HT1080 (cell line): ENCODE measurements around the gene DNAJC1. TPM values are rescaled to one million over a fixed set of nuclear protein-coding genes. Genes with fewer than 3 reads are reported as not detected.
A peak's percentile ranks its signal among the peaks of the same experiment; 100 is the strongest.
"Not testable (repeated sequence)": the region's sequence is repeated elsewhere in the genome, so short reads cannot be mapped to it uniquely, and the experiment has no call there.

ENCODE experiments used
- DNase-seq: peaks from one replicate; pipeline ENCODE4 v3.0.0-alpha.2; 2015; ENCODE audit warnings: low read depth
- total RNA-seq: library from RNA; depleted of rRNA; stranded (reverse); fragments of >200 nt; shearing (Covaris generic); gene quantifications from 2 replicates; pipeline ENCODE4 v1.2.3, GENCODE V29; 2014

Gene DNAJC1
- total RNA-seq, 1 experiment from 2014 or later: 21.8 TPM

- no peak for DNase-seq
Measured at GRCh38 chr10:21907436-21907835, 96.1 kb downstream of the DNAJC1 start.

DNA sequence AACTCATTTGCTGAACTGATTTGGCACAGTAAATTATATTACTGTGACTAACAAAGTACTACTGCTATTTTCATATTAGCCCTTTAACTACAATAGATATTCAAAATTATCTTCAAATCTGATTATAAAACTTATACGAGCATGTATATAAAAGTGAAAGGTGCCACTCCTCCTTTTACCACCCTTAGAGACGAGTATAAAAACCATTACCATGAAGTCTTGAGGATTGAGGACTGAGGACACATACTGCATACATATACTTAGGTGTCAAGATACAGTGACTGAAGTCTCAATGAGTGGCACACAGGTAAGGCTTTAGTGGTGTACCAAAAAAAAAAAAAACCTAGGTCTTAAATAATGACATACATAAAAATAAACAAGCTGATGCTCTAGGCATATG is 98.6 kb downstream of the DNAJC1 start:
- no peak for DNase-seq

DNA sequence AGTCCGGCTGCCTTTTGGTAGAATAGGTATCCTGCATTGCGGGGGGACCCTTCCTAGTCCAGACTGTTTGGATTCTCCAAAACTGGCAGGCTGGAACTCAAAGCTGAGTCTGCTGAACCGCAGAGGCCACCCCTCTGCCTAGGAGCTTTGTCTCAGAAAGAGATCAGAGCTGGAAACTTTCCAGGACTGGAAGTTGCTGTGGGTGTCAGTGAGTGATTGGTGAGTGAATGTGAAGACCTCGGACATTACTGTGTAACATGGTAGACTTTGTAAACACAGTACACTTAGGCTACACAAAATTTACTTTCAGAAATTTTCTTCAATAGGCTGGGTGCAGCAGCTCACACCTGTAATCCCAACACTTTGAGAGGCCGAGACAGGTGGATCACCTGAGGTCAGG is 103.8 kb downstream of the DNAJC1 start:
- no peak for DNase-seq

GRCh38 chr10:21895932-21896331 is 107.6 kb downstream of the DNAJC1 start:
- no peak for DNase-seq

- no peak for DNase-seq
Measured at GRCh38 chr10:21894648-21895342, 108.7 kb downstream of the DNAJC1 start.

- no peak for DNase-seq
Measured at GRCh38 chr10:21891439-21891838, 112.1 kb downstream of the DNAJC1 start.

DNA sequence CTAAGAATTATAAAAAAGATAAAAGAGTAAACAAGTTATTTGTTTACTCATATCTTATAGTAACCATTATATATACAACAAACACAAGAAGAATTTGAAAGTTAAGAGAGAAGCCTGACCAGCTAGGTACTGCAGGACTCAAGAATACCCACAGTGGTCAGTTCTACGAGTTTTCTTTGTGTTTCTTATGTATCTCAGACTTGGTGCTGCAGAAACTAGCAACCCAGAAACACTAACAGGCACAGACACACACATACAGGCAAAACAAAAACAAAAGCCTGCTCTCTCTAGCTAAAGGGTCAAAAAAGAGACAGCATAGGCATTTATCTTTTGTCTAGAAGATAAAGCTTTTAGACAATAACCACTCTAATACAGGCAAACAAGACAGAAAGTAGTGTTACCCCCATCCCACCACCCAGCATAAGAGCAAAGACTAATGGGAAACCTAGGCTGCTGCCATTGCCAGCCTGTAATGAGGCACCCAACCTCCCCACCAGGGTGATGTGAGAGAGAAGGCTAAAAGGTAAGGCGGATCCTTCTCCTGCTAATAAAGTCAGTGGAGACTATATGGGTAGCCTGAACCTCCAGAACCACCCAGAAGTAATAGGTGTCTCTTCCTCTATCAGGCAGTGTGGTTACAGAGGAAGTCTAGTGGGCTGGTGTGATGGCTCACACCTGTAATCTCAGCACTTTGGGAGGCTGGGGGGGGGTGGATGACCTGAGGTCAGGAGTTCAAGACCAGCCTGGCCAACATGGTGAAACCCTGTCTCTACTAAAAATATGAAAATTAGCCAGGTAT is 113.9 kb downstream of the DNAJC1 start:
- DNase-seq: no peak

DNA sequence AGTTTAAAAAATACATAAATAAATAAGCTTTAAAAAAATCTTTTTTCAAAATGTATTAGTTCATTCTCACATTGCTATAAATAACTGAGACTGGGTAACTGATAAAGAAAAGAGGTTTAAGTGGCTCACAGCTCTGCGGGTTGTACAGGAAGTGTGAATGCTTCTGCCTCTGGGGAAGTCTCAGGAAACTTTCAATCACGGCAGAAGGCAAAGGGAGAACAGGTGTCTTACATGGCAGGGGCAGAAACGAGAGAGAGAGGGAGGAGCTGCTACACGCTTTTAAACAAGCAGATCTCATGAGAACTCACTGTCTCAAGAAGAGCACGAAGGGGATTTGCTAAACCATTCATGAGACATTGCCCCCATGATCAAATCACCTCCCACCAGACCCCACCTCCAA is 114.6 kb downstream of the DNAJC1 start:
- no peak for DNase-seq

DNA sequence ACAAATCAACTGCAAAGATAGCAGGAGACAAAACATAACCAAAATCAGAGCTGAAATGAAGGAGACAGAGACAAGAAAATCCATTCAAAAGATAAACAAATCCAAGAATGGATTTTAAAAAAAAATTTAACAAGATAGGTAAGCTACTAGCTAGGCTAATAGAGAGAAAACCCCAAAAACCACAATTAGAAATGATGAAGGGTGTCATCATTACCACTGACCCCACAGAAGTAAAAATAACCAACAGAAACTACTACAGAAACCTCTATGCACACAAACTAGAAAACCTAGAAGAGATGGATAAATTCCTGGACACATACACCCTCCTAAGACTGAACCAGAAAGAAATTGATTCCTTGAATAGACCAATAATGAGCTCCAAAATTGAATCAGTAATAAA is 117.6 kb downstream of the DNAJC1 start:
- DNase-seq: no peak

- DNase-seq: no peak
Measured at GRCh38 chr10:21873198-21873597, 130.3 kb downstream of the DNAJC1 start.

DNA sequence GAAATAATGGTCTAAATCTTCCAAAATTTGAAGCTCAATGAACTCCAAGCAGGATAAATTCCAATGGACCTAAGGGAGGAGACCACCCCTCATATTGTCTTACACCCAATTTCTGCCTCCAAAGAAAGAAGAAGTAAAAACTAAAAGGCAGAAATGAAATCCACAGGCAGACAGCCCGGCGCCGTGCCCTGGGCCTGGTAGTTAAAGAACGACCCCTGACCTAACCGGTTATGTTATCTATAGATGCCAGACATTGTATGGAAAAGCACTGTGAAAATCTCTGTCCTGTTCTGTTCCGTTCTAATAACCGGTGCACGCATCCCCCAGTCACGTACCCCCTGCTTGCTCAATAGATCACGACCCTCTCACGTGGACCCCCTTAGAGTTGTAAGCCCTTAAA is 130.8 kb downstream of the DNAJC1 start:
- not testable (repeated sequence) for DNase-seq

- DNase-seq: no peak
Measured at GRCh38 chr10:21870849-21871248, 132.7 kb downstream of the DNAJC1 start.

DNA sequence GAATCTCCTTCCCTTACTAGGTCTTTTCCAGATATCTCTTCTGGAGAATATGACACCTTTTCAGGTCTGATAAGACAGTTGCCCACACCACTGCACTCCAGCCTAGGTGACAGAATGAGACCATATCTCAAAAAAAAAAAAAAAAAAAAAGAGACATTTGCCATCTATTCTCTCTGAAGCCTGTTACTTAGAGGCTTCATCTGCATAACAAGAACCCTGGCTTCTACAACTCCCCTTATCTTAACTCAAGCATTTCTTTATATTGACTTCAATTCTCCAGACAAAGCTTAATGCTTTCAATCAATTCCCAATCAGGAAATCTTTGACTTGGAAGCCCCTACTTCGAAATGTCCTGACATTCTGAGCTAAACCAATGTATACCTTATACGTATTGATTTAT is 134.4 kb downstream of the DNAJC1 start:
- not testable (repeated sequence) for DNase-seq

DNA sequence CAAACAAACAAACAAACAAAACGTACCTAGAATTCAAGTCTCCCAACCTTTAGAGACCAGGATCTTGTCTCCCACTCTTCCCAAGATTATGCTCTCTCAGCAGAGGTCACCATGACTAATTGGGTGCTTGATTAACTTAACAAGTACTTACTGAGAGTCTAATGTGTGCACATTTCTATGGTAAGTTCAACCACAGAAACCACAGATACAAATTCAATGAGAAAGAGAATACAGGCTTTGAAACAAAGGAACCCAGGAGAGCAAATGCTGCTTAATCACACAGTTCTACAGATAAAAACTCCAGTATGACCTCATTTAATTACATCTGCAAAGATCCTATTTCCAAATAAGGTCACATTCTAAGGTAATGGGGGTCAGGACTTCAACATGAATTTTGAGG is 142.8 kb downstream of the DNAJC1 start:
- DNase-seq: peak; percentile 25

DNA sequence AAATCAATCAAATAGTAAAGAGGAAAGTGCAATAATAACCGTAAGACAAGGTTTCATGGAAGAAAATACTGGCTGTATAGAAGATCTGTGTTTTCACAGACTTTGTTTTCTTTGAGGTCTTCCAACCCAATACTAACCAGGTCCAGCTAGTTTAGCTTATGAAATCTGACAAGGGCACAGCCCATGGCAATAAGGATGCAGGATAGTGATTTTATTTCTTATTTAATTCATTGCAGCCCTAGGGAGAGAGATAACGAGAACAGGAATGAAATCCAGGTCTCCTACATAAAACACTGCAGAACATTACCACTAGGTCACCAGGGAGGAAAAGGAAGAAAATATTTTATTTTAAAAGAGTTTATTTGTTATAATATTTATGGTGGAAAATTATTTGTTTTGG is 145.1 kb downstream of the DNAJC1 start:
- no peak for DNase-seq

DNA sequence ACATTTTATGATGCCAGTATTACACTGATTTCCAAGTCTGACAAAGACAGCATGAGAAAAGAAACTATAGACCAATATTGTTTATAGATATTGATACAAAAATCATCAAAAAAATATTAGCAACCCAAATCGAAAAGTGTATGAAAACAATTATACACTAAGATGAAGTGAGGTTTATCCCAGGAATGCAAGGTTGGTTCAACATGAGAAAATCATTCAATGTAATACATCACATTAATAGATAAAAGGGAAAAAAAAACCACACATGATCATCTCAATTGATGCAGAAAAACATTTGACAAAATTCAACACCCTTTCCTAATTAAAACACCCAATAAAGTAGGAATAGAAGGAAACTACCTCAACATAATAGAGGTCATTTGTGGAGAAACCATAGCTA is 153.9 kb downstream of the DNAJC1 start:
- DNase-seq: no peak

DNA sequence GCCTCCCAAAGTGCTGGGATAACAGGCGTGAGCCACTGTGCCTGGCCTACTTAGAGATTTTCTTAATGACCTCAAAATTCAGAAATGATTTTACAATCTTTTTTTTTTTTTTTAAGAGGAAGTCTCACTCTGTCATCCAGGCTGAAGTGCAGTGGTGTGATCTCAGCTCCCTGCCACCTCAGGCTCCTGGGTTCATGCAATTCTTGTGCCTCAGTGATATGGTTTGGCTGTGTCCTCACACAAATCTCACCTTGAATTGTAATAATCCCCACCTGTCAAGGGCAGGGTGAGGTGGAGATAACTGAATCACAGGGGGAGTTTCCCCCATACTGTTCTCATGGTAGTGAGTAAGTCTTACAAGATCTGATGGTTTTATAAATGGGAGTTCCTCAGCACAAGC is 159.9 kb downstream of the DNAJC1 start:
- no peak for DNase-seq

- DNase-seq: not testable (repeated sequence)
Measured at GRCh38 chr10:21841273-21841672, 162.3 kb downstream of the DNAJC1 start.

DNA sequence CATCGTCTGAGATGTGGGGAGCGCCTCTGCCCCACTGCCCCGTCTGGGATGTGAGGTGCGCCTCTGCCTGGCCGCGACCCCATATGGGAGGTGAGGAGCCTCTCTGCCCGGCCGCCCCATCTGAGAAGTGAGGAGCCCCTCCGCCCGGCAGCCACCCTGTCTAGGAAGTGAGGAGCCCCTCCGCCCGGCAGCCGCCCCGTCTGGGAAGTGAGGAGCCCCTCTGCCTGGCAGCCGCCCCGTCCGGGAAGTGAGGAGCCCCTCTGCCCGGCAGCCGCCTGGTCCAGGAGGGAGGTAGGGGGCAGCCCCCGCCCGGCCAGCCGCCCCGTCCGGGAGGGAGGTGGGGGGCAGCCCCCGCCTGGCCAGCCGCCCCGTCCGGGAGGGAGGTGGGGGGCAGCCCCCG is 166.0 kb downstream of the DNAJC1 start:
- not testable (repeated sequence) for DNase-seq

DNA sequence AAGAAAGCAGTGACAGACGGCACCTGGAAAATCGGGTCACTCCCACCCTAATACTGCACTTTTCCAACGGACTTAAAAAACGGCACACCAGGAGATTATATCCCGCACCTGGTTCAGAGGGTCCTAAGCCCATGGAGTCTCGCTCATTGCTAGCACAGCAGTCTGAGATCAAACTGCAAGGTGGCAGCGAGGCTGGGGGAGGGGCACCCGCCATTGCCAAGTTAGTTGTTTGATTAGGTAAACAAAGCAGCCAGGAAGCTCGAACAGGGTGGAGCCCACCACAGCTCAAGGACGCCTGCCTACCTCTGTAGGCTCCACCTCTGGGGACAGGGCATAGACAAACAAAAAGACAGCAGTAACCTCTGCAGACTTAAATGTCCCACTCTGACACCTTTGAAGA is 169.0 kb downstream of the DNAJC1 start:
- not testable (repeated sequence) for DNase-seq

DNA sequence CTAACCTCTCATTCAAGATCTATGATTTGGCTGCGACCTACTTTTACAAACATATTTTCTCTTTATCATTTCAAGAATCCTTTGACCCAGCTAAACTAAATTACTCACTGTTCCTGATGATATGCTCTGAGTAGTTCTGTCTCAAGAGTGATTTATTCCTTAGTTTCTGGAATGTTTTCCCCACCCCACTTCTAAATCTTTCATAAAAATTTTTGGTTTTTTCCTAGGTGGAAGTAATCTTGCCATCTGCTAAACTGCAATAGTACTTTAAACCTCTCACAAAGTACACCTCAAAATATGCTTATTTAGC is 170.8 kb downstream of the DNAJC1 start:
- DNase-seq: no peak

- DNase-seq: no peak
Measured at GRCh38 chr10:21831986-21832820, 171.3 kb downstream of the DNAJC1 start.
